Sigmoid colon (tissue), 7 donors: ENCODE measurements around the gene RBBP9. TPM values are rescaled to one million over a fixed set of nuclear protein-coding genes. Genes with fewer than 3 reads are reported as not detected.
"Not testable (repeated sequence)": the region's sequence is repeated elsewhere in the genome, so short reads cannot be mapped to it uniquely, and the experiment has no call there.

Source experiments
- DNase-seq: peaks from one replicate; pipeline ENCODE4 v3.0.0-alpha.2; 2019
- H3K27ac ChIP-seq, 4 donors: fragments of 200-600 bp; sonication (generic); one replicate each; pipeline ENCODE4 v1.5.1; 2016 to 2019; ENCODE audit warnings: mild to moderate bottlenecking in 1 of 4
- H3K27me3 ChIP-seq, 3 donors: fragments of 200-600 bp; sonication (generic); one replicate each; pipeline ENCODE4 v1.5.1; 2019; ENCODE audit warnings: mild to moderate bottlenecking in 1 of 3
- H3K36me3 ChIP-seq, 4 donors: fragments of 200-600 bp; sonication (generic); one replicate each; pipeline ENCODE4 v1.5.1; 2016 to 2019
- H3K4me1 ChIP-seq, 4 donors: fragments of 200-600 bp; sonication (generic); one replicate each; pipeline ENCODE4 v1.5.1; 2017 to 2019
- H3K4me3 ChIP-seq, 4 donors: fragments of 200-600 bp; sonication (generic); one replicate each; pipeline ENCODE4 v1.5.1; 2017 to 2019; ENCODE audit warnings: mild to moderate bottlenecking in 2 of 4, moderate library complexity in 1 of 4
- H3K9me3 ChIP-seq, 4 donors: fragments of 200-600 bp in 3 of 4; sonication (generic) in 3 of 4; one replicate each; pipeline versions ENCODE4 v1.5.1 to v1.6.1; 2013 to 2019
- EP300 ChIP-seq, 4 donors: sonication (generic); formaldehyde crosslinking; IDR thresholded peaks; one replicate each; pipeline ENCODE4 v1.6.1; 2017; ENCODE audit warnings: antibody characterized with exemption in 4 of 4
- POLR2A ChIP-seq, 2 donors: fragments of 450-650 bp; IDR thresholded peaks; one replicate each; pipeline ENCODE4 v1.6.1; 2016; ENCODE audit warnings: antibody characterized with exemption in 2 of 2, mild to moderate bottlenecking in 2 of 2, moderate library complexity in 2 of 2
- POLR2AphosphoS5 ChIP-seq, 4 donors: sonication (generic); formaldehyde crosslinking; IDR thresholded peaks; one replicate each; pipeline ENCODE4 v1.6.1; 2017; ENCODE audit warnings: antibody characterized with exemption in 4 of 4
- WGBS, 2 donors: extraction: QIAGEN DNeasy Blood & Tissue Kit; methylation state at CpG; one replicate each; pipeline ENCODE4 v1.1.7; 2013; 5-methylcytosine and 5-hydroxymethylcytosine counted together
- intact Hi-C: fragments of 100-400 bp; cut with DNase I; formaldehyde crosslinking; loops from one replicate; pipeline ENCODE4 v1.15.1; 2023
- polyA plus RNA-seq, 3 donors: library from polyadenylated mRNA; stranded (reverse); fragments of 200-250 nt; gene quantifications; one replicate each; pipeline ENCODE4 v1.2.3, GENCODE V29; 2013
- total RNA-seq, 4 donors: library from RNA; depleted of rRNA; stranded (reverse); fragments of >200 nt; gene quantifications; one replicate each; pipeline ENCODE4 v1.1.0, GENCODE V29; 2016
- TF ChIP-seq, protein P1 (sequence below), 4 experiments: fragments of 450-650 bp in 3 of 4; fragments of 200-600 bp in 1 of 4; IDR thresholded peaks; one replicate each; pipeline ENCODE4 v1.5.1; 2016 to 2019; ENCODE audit warnings: antibody characterized with exemption in 4 of 4, mild to moderate bottlenecking in 3 of 4, moderate library complexity in 2 of 4
- donor health status: healthy with polysubstance abuse.
- donor health status: Bipolar disorder and iron deficiency.
- donor health status: healthy.

The RBBP9 gene
- total and polyA plus RNA-seq, 7 donors = 5.4 to 23.5 (median 11.1) TPM

DNA sequence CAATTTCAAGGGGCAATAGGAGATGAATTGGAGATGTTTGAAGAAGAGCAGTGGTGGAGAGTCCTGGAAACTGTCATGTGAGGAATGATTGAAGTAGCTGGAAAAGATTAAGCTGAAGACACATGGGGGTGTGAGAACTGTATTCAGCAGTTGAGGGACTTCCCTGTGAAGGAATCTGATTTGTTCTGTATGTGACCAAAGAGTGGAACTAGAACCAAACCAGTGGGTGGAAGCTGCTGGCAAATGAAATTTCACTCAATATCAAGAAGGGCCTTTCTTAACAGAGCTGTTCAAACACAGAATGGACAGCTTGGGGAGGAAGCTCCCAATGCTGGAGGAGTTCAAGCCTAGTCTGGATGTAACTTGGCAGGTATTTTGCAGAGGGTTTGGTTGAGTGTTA lies 32.0 kb upstream of the RBBP9 start:
- Histone ChIP-seq H3K4me3 (no peak overlapping the region), H3K27me3 (no peaks in the 10 kb centered on the region), H3K4me1 (no peaks in the 10 kb centered on the region), H3K9me3 (no peaks in the 10 kb centered on the region), H3K36me3 (peaks cover 22 to 100% (median 76%) of the 10 kb centered on the region in 4 donors), H3K27ac (no peak overlapping the region)
- no peak for DNase-seq
- intact Hi-C loops = no loop called here
- TF ChIP-seq POLR2A (IDR thresholded peaks at IDR 0.05) (no peak), POLR2AphosphoS5 (IDR thresholded peaks at IDR 0.05) (no peak), EP300 (IDR thresholded peaks at IDR 0.05) (no peak)
- TF ChIP-seq, protein P1, sequence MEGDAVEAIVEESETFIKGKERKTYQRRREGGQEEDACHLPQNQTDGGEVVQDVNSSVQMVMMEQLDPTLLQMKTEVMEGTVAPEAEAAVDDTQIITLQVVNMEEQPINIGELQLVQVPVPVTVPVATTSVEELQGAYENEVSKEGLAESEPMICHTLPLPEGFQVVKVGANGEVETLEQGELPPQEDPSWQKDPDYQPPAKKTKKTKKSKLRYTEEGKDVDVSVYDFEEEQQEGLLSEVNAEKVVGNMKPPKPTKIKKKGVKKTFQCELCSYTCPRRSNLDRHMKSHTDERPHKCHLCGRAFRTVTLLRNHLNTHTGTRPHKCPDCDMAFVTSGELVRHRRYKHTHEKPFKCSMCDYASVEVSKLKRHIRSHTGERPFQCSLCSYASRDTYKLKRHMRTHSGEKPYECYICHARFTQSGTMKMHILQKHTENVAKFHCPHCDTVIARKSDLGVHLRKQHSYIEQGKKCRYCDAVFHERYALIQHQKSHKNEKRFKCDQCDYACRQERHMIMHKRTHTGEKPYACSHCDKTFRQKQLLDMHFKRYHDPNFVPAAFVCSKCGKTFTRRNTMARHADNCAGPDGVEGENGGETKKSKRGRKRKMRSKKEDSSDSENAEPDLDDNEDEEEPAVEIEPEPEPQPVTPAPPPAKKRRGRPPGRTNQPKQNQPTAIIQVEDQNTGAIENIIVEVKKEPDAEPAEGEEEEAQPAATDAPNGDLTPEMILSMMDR (IDR thresholded peaks at IDR 0.05) = no peak

DNA sequence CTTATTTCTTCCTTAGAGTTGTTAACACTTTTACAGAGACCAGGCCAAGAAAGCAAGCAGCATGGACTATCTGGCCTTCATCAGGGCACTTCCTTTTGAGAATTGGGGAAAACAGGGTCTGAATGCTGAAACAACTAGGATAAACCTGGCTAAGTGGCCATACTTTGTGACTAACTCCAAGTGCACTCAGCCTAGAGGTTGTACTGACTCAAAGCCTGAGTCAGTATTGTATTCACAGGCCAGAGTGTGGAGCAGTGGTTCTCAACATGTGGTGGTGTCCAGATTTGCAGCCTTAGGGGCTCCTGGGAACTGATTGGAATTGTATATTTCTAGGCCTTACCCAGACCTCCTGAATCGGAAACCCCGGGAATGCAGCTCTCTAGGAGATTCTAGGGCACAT lies 30.8 kb upstream of the RBBP9 start:
- no peak for DNase-seq
- H3K4me1 ChIP-seq = no peaks in the 10 kb centered on the region
- no peaks in the 10 kb centered on the region for H3K27me3 ChIP-seq
- no peak overlapping the region for H3K27ac ChIP-seq
- H3K36me3 ChIP-seq = peaks cover 13 to 92% (median 70%) of the 10 kb centered on the region in 4 donors
- 97 to 99% methylated on average over 2 of the region's 2 CpGs for WGBS, 2 donors
- intact Hi-C loops = no loop called here
- H3K4me3 ChIP-seq = no peak overlapping the region
- TF ChIP-seq POLR2A (IDR thresholded peaks at IDR 0.05) = no peak
- TF ChIP-seq POLR2AphosphoS5 (IDR thresholded peaks at IDR 0.05) = no peak
- TF ChIP-seq EP300 (IDR thresholded peaks at IDR 0.05) = no peak
- TF ChIP-seq, protein P1 (IDR thresholded peaks at IDR 0.05) = no peak
- H3K9me3 ChIP-seq = no peaks in the 10 kb centered on the region

DNA sequence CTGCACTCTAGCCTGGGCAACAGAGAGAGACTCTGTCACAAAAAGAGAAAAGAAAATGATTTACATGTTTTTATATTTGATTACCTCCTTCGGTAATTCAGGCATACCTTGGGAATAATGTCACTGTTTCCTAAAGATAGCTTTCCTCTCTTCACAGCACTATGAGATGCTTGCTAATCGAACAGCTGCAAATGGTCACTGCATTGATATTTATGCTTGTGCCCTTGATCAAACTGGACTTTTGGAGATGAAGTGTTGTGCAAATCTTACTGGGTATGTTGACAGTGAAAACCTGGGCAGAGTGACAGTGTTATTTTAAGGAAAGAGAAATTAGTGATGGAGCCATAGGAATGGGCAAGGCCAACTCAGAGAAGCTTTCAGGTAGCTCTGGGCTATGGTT lies 30.3 kb upstream of the RBBP9 start:
- intact Hi-C loops = no loop called here
- Histone ChIP-seq H3K4me3 (no peak overlapping the region), H3K9me3 (no peaks in the 10 kb centered on the region), H3K36me3 (peaks cover 11 to 87% (median 65%) of the 10 kb centered on the region in 4 donors), H3K27me3 (no peaks in the 10 kb centered on the region), H3K27ac (no peak overlapping the region), H3K4me1 (no peaks in the 10 kb centered on the region)
- TF ChIP-seq POLR2AphosphoS5 (IDR thresholded peaks at IDR 0.05) = no peak
- TF ChIP-seq EP300 (IDR thresholded peaks at IDR 0.05) = no peak
- no peak for TF ChIP-seq POLR2A (IDR thresholded peaks at IDR 0.05)
- TF ChIP-seq, protein P1 (IDR thresholded peaks at IDR 0.05) = no peak
- no peak for DNase-seq
- WGBS, 2 donors = 95 to 97% methylated on average over 2 of the region's 2 CpGs

DNA sequence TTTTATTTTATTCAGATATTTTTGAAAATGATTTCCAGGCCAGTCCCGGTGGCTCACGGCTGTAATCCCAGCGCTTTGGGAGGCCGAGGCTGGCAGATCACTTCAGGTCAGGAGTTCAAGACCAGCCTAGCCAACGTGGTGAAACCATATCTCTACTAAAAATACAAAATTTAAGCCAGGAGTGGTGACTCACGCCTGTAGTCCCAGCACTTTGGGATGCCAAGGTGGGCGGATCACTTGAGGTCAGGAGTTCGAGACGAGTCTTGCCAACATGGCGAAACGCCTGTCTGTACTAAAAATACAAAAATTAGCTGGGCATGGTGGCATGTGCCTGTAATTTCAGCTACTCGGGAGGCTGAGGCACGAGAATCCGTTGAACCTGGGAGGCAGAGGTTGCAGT lies 29.7 kb upstream of the RBBP9 start:
- H3K9me3 ChIP-seq, DNase-seq, intact Hi-C loops, H3K4me1 ChIP-seq, H3K4me3 ChIP-seq, H3K27me3 ChIP-seq, H3K27ac ChIP-seq: not testable (repeated sequence)
- H3K36me3 ChIP-seq = peaks cover 11 to 81% (median 59%) of the 10 kb centered on the region in 4 donors
- WGBS, 2 donors = 83 to 87% methylated on average over 14 of the region's 14 CpGs

DNA sequence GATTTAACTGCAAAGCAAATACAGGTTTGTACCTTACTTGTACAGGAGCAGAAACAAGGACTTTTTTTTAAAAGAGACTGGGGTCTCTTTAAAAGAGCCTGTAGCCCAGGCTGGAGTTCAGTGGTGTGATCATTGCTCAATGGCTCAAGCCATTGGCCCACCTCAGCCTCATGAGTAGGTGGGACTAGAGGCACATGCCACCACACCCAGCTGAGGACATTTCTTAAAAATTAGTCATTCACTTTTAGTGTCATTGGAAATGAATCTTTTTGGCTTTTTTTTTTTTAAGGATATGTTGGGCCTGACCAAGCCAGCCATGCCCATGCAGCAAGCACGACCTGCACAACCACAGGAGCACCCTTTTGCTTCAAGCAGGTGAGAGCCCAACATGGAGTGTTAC lies 27.6 kb upstream of the RBBP9 start:
- TF ChIP-seq EP300 (IDR thresholded peaks at IDR 0.05) (no peak), POLR2AphosphoS5 (IDR thresholded peaks at IDR 0.05) (no peak), POLR2A (IDR thresholded peaks at IDR 0.05) (no peak)
- TF ChIP-seq, protein P1 (IDR thresholded peaks at IDR 0.05) = no peak
- peaks cover 11 to 60% (median 48%) of the 10 kb centered on the region in 4 donors for H3K36me3 ChIP-seq
- H3K27ac ChIP-seq = no peak overlapping the region
- intact Hi-C loops = no loop called here
- no peaks in the 10 kb centered on the region for H3K9me3 ChIP-seq
- H3K4me3 ChIP-seq = no peak overlapping the region
- no peaks in the 10 kb centered on the region for H3K4me1 ChIP-seq
- H3K27me3 ChIP-seq = no peaks in the 10 kb centered on the region
- no peak for DNase-seq
- WGBS, 2 donors = 95 to 98% methylated on average over 1 of the region's 1 CpG
